ENCODE measurements around the gene TMTC2.
A peak's percentile ranks its signal among the peaks of the same experiment; 100 is the strongest.

Gene TMTC2

GRCh38 chr12:82686168-82687020 is at the start of gene TMTC2:
Gene TMTC2 (plus strand): TSS chr12:82686906.
- peak; percentile 100 for DNase-seq

- DNase-seq = no peak
Measured at GRCh38 chr12:82638324-82638723, 48.4 kb upstream of the TMTC2 start.

- DNase-seq = no peak
Measured at GRCh38 chr12:82644896-82645295, 41.8 kb upstream of the TMTC2 start.

- DNase-seq = no peak
Measured at GRCh38 chr12:82645414-82645813, 41.3 kb upstream of the TMTC2 start.

GRCh38 chr12:82647853-82648252 is 38.9 kb upstream of the TMTC2 start:
- no peak for DNase-seq

- no peak for DNase-seq
Measured at GRCh38 chr12:82648259-82648909, 38.3 kb upstream of the TMTC2 start.

GRCh38 chr12:82650627-82651337 is 35.9 kb upstream of the TMTC2 start:
- DNase-seq = peak; percentile 88

GRCh38 chr12:82651489-82651888 is 35.2 kb upstream of the TMTC2 start:
- DNase-seq = peak; percentile 98

GRCh38 chr12:82652071-82652470 is 34.6 kb upstream of the TMTC2 start:
- no peak for DNase-seq

- no peak for DNase-seq
Measured at GRCh38 chr12:82655751-82656150, 31.0 kb upstream of the TMTC2 start.

- peak; percentile 41 for DNase-seq
Measured at GRCh38 chr12:82659343-82660207, 27.1 kb upstream of the TMTC2 start.

- no peak for DNase-seq
Measured at GRCh38 chr12:82660541-82661325, 26.0 kb upstream of the TMTC2 start.

GRCh38 chr12:82663893-82664292 is 22.8 kb upstream of the TMTC2 start:
- no peak for DNase-seq

GRCh38 chr12:82665142-82665923 is 21.4 kb upstream of the TMTC2 start:
- DNase-seq = no peak

- no peak for DNase-seq
Measured at GRCh38 chr12:82666830-82667229, 19.9 kb upstream of the TMTC2 start.

GRCh38 chr12:82671673-82672195 is 15.0 kb upstream of the TMTC2 start:
- DNase-seq = no peak

- DNase-seq = no peak
Measured at GRCh38 chr12:82672811-82673495, 13.8 kb upstream of the TMTC2 start.

- no peak for DNase-seq
Measured at GRCh38 chr12:82673698-82674097, 13.0 kb upstream of the TMTC2 start.

GRCh38 chr12:82675246-82675645 is 11.5 kb upstream of the TMTC2 start:
- DNase-seq = no peak

GRCh38 chr12:82682326-82682725 is 4.4 kb upstream of the TMTC2 start:
- no peak for DNase-seq
